Esophagus muscularis mucosa (tissue), 4 donors: Measurements from ENCODE around the gene PSMB4.

Experiments
- CTCF ChIP-seq, 3 experiments: fragments of 200-600 bp in 2 of 3; fragments of 450-650 bp in 1 of 3; sonication (generic) in 2 of 3; IDR thresholded peaks; one replicate each; pipeline ENCODE4 v1.5.1; 2017 to 2019; ENCODE audit warnings: antibody characterized with exemption in 3 of 3, mild to moderate bottlenecking in 2 of 3, moderate library complexity in 1 of 3
- EP300 ChIP-seq: sonication (generic); formaldehyde crosslinking; IDR thresholded peaks from one replicate; pipeline ENCODE4 v1.6.1; 2017; ENCODE audit warnings: antibody characterized with exemption
- POLR2A ChIP-seq: fragments of 450-650 bp; IDR thresholded peaks from one replicate; pipeline ENCODE4 v1.6.1; 2017; ENCODE audit warnings: antibody characterized with exemption, moderate library complexity, mild to moderate bottlenecking, low read depth
- POLR2AphosphoS5 ChIP-seq, 2 donors: sonication (generic); formaldehyde crosslinking; IDR thresholded peaks; one replicate each; pipeline ENCODE4 v1.6.1; 2017; ENCODE audit warnings: antibody characterized with exemption in 2 of 2

GRCh38 chr1:151419819-151420218 is 20.4 kb downstream of the PSMB4 start:
- TF ChIP-seq CTCF (IDR thresholded peaks at IDR 0.05) (no peak), EP300 (no peak), POLR2A (no peak), POLR2AphosphoS5 (IDR thresholded peaks at IDR 0.05) (no peak)
